WTC11 (cell line): ENCODE measurements around the gene FAM24B.

Experiments used
- CBFB ChIP-seq: sonication (generic); formaldehyde crosslinking; IDR thresholded peaks from 2 replicates; pipeline ENCODE4 v1.8.1; 2022; ENCODE audit warnings: mild to moderate bottlenecking, low read depth, missing genetic modification reagents
- CTCF ChIP-seq: fragments of 200-600 bp; IDR thresholded peaks from 2 replicates; pipeline ENCODE4 v1.8.0; 2022; ENCODE audit warnings: antibody characterized with exemption
- E2F5 ChIP-seq: sonication (generic); formaldehyde crosslinking; IDR thresholded peaks from 2 replicates; pipeline ENCODE4 v1.8.1; 2022; ENCODE audit warnings: mild to moderate bottlenecking, moderate library complexity, missing genetic modification reagents
- MAX ChIP-seq: sonication (generic); formaldehyde crosslinking; IDR thresholded peaks from 2 replicates; pipeline ENCODE4 v1.8.0; 2022; ENCODE audit warnings: mild to moderate bottlenecking, missing genetic modification reagents
- MYBL2 ChIP-seq: sonication (generic); formaldehyde crosslinking; IDR thresholded peaks from 2 replicates; pipeline ENCODE4 v1.8.1; 2023; ENCODE audit warnings: mild to moderate bottlenecking, moderate library complexity, missing genetic modification reagents
- NR1H2 ChIP-seq: sonication (generic); formaldehyde crosslinking; IDR thresholded peaks from 2 replicates; pipeline ENCODE4 v1.9.0; 2021; ENCODE audit warnings: mild to moderate bottlenecking, moderate library complexity, missing genetic modification reagents
- SP1 ChIP-seq: sonication (generic); formaldehyde crosslinking; conservative IDR thresholded peaks from 2 replicates; pipeline ENCODE4 v1.8.1; 2022; ENCODE audit warnings: missing genetic modification reagents
- STAT6 ChIP-seq: sonication (generic); formaldehyde crosslinking; conservative IDR thresholded peaks from 2 replicates; pipeline ENCODE4 v1.8.1; 2023; ENCODE audit warnings: mild to moderate bottlenecking, low read depth, missing genetic modification reagents, moderate library complexity

- no peak for TF ChIP-seq CBFB
- no peak for TF ChIP-seq CTCF
- TF ChIP-seq MYBL2 (CRISPR knock-in tag), result no peak
- TF ChIP-seq SP1 (CRISPR knock-in tag), result no peak
- no peak for TF ChIP-seq MAX (CRISPR knock-in tag)
- TF ChIP-seq STAT6 (CRISPR knock-in tag), result no peak
- TF ChIP-seq NR1H2 (CRISPR knock-in tag), result no peak
- TF ChIP-seq E2F5 (CRISPR knock-in tag), result no peak
These were observed 35.2 kb downstream of the FAM24B start for GRCh38 chr10:122844146-122844545.
